GM21447 (cell line): ENCODE data around the gene NAXD.

ENCODE experiments used
- ATAC-seq: cut with Tn5 transposase; IDR thresholded peaks from one replicate; pipeline ENCODE4 v1.9.1; 2021; ENCODE audit not compliant: unreplicated experiment

NAXD gene

DNA sequence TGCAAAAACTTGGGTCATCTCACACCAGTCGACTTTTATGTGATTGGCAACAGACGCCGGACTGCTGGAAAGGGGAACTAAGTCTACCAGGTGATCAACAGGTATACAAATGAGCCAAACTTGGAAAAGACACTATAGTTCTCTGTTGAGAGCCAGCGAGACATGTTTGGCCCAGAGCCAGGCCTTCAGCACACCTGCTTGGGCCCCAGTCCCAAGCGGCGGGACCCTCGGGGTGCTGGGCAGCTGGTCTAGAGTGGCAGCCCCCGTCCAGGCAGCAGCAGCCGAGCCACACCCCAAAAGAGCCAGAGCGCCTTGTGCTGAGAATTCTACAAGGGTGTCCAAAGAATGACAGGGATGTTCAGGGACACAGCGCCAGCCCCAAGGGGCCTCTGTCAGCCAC lies 28.0 kb downstream of the NAXD start:
- ATAC-seq = no peak

DNA sequence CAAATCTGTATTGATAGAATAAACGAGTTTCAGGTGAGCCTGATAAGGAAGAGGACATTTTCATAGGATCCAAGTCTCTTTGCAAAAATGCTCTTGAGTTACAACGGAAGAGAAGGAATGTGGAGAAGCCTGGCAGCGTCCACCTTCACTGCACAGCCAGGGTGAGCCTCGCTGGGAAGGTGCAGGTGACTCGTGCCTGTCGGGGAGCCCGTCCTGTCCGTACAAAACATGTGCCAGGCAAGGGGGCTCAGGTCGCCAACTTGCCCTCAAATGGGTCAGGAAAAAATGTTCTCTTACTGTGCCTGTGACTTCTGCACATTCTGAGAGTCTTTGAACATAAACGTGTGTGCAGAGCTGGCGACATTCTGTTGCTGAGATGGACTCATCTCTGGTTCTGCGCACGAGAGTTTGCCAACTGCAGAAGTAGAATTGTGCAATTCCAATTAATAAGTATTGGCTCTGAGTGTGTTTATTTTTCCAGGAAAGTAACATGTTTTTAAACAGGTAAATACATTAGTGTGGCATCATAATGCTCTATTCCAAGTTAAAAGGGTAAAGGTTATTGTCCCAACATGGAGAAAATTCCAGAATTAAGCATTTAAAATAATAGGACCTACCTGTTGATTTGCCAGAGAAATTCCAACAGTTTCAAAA lies 28.6 kb downstream of the NAXD start:
- no peak for ATAC-seq

DNA sequence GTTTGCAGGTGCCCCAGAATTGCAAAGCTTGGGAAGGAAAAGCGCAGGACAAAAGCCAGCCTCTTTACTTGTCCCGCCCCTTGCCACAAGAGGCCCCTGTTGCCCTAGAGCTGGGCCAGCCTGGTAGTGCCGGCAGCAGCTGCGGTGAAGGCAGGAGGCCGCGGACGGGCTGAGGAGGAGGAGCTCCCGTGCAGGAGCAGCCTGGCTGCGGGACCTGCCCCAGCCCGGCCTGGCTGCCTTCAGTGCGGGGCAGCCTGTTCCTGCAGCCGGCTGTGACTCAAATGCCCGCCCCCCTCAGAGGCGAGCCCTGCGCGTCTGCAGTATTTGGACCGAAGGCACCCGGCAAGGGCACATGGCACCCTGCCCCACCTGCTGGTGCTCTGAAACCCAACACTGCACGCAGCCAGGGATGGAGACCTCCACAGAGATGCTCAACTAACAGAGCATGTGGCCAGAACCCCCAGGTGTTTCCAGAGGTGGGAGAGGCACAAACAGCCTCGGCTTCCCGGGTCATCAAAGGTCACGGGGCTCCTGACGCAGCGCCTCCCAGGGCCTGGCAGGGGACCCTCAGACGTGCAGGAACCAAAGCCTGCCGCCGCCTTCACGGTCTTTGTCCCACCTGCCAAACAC lies 29.7 kb downstream of the NAXD start:
- peak; percentile 76 for ATAC-seq

DNA sequence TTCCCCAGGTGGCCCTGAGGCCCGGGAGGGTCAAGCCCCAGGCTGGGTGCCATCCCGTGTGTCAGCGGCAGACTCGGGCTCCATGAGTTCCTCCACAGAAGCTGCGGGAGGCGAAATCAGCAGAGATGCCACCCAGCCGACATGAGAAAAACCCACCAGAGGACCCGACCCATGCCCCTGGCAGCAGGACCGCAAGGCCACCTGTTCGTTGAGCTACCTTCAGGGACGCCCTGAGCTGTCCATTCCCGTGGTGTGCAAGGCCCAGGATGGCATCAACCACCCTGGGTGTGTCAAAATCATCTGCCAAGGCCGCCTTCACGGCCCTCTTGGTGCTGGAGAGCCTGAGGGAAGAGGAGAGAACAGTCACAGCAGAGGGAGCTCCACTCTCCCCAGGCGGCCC lies 30.4 kb downstream of the NAXD start:
- no peak for ATAC-seq

DNA sequence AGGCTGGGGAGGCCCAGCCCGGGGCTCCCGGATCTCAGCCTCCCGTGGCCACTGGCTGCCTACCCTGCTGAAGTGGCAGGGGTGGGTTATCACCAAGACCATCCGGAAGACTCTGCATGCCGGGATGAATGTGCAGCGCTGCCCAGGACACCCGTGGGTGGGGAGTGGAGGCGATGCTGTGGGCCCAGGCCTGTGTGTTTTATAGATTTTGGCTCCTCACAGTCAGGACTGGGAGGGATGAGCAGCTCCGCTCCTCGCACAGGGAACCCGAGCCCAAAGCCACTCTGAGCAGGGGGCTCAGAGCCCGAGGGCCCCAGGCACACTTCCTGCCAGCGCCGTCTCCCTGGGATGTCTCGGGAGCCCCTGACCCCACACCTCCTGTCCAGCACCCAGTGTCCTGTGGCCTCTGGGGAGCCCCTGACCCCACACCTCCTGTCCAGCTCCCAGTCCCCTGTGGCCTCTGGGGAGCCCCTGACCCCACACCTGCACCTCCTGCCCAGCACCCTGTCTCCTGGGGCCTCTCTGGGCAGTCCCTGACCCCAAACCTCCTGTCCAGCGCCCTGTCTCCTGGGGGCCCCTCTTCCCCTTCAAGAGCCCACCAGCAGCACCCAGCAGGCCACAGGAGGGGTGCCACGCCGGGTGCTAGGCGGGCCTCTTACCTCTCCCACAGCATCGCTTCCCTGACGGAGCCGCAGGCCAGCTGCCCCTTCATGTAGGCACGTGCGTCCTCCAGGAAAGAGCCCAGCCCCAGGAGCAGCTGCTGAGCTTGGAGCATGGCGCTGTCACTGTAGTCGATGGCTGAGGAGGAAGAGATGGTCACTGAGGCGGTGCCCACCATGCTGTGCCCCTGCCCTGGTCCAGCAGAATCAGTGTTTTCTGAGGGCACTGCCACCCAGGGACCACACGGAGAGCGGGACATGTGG lies 31.4 kb downstream of the NAXD start:
- no peak for ATAC-seq

DNA sequence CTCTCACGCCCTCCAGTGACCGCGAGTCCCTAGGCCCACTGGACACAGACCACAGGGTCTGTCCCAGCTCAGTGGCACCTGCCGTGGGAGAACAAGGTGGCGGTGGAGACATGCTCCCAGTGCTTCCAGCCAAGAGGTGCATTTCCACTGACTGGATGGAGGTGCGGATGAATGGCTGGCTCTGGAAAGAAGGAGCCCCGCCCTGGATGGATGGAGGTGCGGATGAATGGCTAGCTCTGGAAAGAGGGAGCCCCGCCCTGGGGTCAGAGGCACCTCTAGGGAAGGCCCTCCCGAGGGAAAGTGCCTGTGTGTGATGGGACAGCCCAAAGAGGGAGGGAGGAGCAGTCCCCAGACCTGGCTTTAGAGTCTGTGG lies 32.0 kb downstream of the NAXD start:
- ATAC-seq = no peak

DNA sequence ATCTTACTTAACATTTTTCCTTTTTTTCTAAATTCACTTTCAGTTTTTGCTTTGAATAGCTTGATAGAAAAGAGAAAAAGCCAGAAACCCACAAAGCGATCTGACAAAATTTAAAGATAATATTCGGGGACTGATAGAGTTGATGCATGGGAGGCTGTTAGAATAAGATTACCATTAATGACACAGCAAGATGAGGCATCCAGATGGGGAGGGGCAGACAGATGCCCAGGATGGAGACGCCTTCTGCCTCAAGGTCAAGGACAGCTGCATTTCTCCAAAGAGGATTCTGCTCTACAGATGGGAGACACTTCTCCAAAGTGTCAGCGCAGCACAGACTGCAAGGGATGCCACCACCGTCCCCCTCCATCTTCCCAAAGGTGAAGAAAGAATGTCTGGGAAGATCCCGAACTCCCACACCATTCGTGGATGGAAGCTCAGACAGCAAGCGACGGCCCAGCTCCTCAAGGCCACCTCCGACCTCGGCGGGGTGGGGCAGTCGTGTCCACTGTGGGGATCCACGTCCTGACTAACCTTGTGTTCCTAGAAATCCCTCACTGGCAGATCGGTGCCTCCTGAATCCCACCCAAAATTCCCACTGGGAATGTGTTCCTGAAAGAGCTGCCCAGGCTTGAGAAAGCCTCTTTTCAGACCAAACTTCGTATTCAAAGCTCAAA lies 32.9 kb downstream of the NAXD start:
- no peak for ATAC-seq

DNA sequence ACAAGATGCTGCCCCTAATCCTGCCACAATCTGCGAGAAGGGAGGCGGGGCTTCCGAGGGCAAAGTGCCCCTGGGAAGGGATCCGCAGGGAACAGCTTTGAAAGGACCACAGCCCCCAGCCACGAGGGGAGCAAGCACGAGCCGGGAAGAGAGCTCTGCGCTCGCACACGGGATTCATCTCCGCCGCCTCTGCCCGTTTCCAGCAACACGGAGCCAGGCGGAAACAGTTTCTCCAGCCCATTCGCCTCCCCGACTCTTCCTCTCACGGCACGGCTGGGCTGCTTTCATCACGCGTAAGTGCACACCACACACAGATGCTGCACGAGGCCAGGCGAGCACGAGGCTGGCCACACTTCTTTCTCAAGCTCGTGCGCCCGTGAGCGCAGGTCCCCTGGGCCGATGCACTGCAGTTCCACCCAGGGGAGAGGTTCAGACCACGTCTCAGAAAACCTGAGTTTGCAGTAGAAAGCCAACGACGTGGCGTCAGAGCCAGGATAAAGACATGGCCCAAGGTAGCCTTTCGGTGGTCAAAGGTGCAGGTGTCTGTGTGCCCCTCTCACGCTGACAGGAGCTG lies 33.6 kb downstream of the NAXD start:
- no peak for ATAC-seq

DNA sequence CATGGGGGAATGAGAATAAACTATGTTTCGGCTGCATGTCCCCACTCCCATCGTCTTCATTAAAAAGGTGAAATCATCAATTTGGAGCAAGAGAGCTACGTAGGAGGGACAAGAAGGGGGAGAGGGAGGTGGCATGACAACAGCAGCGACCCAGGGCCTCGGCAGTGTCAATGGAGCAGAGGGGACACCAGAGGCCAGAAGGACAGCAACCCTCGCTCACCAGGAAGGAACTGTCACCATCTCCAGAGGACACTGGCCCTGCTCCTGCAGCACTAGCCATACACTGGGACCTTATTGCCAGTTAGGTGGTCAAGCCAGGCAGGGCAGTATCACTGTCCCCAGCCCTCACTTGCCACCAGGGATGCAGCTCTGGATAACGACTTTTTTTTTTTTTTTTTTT lies 34.2 kb downstream of the NAXD start:
- ATAC-seq = no peak

DNA sequence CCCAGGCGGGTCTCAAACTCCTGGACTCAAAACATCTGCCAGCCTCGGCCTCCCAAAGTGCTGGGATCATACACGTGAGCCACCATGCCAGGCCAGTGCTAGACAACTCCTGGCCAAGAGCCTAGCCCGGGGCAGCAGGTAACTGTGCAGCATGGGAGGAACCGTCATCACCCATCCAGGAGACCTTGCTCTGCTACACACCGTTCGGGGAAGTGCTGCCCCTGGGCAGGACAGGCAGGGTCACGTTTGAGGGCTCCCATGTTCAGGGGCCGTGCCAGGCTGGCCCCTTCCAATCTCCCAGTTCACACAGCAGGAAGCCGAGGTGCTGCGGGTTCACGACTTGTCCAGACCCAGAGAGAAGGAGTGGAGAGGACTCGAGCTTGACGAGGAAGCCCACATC lies 35.1 kb downstream of the NAXD start:
- no peak for ATAC-seq

DNA sequence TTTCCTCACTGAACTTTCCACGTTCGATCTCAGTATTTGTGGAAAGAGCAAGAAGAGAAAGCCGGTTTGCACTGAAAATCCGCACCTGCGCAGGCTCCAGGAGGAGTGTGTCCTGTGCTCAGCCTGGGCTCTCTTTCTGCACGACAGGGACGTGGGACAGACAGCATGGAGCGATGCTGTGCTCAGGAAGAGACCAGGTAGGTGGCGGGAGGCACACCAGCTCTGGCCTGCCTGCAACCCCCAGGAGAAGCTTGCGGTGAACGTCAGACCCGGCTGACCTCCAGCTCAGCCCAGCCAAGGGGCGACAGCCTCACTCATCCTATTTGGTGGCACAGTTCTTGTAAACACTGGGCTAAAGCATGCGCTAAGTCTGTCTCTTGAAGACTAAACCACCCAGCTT lies 35.9 kb downstream of the NAXD start:
- no peak for ATAC-seq

DNA sequence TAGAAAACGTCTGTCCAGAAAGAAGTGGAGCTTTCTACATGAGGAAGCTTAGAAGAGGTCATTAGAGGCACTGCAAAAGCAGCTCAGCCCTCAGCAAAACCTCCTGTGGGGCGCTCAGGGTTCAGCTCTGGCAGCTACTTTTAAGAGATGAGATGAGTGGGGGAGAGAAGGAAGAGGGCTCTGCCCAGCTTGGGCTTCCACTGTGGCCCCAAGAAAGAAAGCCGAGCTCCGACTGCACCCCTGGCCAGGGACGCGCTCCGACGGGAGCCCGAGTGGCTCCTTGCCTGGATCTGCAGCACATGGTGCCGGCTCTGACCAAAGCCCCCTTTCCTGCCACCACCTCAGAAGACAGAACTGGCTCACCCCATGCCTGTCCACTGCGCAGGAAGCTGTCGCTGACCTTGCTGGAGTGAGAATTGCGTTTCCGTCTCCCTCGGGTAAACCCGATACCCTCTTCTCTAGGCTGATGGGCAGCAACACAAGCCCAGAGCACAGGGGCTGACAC lies 36.4 kb downstream of the NAXD start:
- no peak for ATAC-seq

DNA sequence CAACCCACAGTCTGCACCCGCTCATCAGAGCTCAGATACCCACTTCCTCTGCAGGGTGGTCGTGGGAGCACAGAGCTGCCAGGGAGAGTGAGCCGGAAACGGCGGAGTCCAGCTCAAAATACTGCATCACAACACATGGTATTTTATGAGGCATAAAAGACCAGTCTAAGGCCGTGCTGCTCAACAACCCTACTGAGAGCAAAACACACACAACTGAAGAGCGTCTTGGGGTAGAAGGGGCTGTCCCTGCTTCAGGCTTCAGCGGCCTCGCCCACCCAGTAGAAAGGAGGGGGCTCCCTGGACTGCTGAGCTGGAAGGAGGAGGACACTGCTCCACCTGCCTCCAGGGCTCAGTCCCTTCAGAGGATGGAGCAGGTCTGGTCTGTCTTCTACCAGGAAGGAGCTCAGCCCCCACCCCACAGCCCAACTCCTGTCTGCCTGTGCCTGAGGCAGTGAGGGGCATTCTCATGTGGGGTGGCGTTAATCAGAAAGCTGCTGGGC lies 36.9 kb downstream of the NAXD start:
- ATAC-seq = no peak

DNA sequence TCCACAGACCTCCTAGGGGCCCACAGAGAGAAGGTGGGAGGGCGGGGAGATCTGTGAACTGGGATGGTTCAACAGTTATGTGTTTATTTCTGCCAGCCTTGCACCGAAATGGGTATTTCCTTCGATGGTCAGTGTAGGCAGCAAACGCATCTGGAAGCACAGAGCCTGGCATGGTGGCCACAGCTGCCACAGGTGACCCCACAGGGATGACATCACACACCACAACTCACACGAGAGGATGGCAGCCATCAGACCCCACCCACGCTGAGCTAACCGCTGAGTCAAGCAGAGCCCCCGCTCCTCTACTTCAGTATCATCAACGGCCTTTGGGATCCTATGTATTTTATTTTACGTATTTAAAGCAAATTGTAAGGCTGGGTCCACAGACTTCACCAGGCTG lies 37.4 kb downstream of the NAXD start:
- no peak for ATAC-seq

DNA sequence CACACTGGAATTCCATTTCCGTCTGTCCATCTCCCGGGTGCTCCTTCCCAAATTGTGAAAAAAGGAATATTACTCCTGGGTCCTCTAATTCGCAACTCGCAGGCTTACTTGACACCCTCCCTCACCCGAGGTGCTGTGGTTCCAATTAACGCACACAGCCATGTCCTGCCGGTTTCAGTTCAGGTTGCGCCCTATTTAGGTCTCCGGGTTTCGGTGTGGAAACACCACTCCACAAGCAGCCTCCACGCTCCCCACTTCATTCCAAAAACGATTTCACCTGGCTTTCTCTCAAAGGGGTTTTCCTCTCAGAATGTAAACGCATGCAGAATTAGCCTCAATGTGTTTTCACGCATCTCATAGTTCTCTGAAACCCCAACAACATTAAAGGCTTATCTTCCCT lies 37.9 kb downstream of the NAXD start:
- no peak for ATAC-seq

DNA sequence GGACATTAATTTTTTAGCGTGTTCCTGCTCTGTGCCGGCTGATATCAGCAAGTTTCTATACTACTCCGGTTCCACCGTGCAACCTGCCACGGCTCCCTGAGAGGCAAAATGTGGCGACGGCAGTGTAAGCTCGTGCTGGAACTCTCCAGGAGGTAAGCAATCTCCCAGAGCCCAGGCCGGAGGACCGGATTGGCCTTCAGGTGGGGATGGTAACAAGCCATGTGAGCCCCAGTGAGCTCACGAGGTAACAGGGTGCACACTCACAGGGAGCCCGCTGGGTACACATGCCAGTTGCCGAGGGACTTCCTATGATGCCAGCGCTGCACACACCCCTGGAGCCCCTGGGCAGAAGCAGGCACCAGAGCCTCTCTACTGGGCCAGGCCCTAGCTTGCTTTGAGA lies 38.5 kb downstream of the NAXD start:
- ATAC-seq = no peak

DNA sequence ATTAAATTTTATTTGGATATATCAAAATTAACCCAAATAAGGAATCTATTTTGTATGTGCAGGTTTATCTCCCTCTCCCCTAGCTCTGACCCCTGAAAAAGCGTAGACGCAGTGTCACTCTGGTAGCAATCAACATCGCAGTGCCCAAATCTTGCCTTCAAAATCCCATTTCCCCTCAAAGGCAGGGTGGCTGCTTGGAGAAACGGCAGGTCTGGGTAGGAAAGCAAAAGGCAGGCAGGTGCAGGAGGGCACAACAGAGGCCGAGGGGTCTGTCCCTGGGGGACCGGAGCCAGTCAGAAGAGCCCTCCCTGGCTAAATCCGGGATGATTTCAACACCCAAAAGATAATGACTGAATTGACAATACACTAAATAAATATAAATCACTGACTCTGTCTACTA lies 41.9 kb downstream of the NAXD start:
- ATAC-seq = no peak

DNA sequence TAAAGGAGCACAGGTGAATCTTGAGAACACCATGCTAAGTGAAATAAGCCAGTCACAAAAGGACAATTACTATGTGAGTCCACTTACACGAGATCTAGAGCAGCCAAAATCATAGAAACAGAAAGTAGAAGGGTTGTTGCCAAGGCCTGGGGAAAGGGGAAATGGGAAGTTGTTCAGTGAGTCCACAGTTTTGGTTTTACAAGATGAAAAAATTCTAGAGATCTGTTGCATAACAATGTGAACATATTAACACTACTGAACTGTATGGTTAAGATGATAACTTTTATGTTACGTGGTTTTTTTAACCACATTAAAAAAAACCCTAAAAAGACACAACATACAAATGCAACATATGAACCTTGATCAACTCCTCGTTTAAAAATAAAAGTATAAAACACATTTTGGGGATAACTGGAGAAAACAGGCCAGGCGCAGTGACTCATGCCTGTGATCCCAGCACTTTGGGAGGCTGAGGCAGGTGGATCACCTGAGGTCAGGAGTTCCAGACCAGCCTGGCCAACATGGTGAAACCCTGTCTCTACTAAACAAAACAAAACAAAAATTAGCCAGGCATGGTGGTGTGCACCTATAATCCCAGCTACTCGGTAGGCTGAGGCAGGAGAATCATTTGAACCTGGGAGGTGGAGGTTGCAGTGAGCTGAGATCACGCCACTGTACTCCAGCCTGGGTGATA lies 43.0 kb downstream of the NAXD start:
- ATAC-seq = peak; percentile 87

DNA sequence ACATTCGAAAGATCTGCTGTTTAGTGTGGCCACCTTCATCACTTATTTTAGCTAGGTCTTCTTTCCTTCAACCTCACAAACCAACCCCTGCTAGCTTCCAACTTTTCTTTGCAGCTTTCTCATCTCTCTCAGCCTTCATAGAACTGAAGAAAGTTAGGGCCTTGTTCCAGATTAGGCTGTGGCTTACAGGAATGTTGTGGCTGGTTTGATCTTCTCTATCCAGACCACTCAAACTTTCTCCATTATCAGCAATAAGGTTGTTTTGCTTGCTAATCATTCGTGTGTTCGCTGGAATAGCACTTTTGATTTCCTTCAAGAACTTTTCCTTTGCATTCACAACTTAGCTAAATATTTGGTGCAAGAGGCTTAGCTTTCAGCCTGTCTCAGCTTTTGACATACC lies 45.9 kb downstream of the NAXD start:
- no peak for ATAC-seq

DNA sequence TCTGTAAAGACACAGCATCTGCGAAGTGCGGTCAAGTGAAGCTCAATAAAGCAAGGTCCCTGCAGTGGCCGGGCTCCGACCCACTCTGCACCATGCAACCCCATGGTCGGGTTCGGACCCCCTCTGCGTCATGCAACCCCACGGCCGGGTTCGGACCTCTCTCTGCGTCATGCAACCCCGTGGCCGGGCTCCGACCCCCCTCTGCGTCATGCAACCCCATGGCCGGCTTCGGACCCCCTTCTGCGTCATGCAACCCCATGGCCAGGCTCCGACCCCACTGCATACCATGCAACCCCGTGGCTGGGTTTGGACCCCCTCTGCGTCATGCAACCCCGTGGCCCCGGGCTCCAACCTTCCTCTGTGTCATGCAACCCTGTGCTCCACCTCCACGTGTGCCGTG lies 46.7 kb downstream of the NAXD start:
- no peak for ATAC-seq
